Neutrophil (primary cell): ENCODE results near the gene RGS4.
"Not testable (repeated sequence)": the region's sequence is repeated elsewhere in the genome, so short reads cannot be mapped to it uniquely, and the experiment has no call there.

Experiments used
- H3K27ac ChIP-seq: fragments of 200-600 bp; sonication (generic); 2 replicates; pipeline ENCODE4 v1.5.1; 2016; ENCODE audit warnings: mild to moderate bottlenecking, moderate library complexity
- H3K27me3 ChIP-seq: fragments of 200-600 bp; sonication (generic); 2 replicates; pipeline ENCODE4 v1.6.0; 2016; ENCODE audit warnings: mild to moderate bottlenecking
- H3K36me3 ChIP-seq: fragments of 200-600 bp; sonication (generic); 2 replicates; pipeline ENCODE4 v1.5.1; 2017
- H3K4me1 ChIP-seq, 2 experiments: fragments of 200-600 bp in 1 of 2; sonication (generic) in 1 of 2; 1 replicate in 1 of 2; 2 replicates in 1 of 2; pipeline versions ENCODE4 v1.5.1 to v1.6.1; 2013 to 2016; ENCODE audit warnings: low read depth in 1 of 2, low read length in 1 of 2, mild to moderate bottlenecking in 1 of 2, moderate library complexity in 1 of 2; ENCODE audit not compliant: control insufficient read depth in 1 of 2, insufficient read depth in 1 of 2
- H3K4me3 ChIP-seq, 2 experiments: fragments of 200-600 bp in 1 of 2; sonication (generic) in 1 of 2; 1 replicate in 1 of 2; 2 replicates in 1 of 2; pipeline ENCODE4 v1.5.1; 2013 to 2016; ENCODE audit warnings: low read depth in 1 of 2, low read length in 1 of 2, mild to moderate bottlenecking in 1 of 2, moderate library complexity in 1 of 2
- H3K9me3 ChIP-seq: fragments of 200-600 bp; sonication (generic); 2 replicates; pipeline ENCODE4 v1.5.1; 2016
- CTCF ChIP-seq: fragments of 200-600 bp; sonication (generic); IDR thresholded peaks from 2 replicates; pipeline ENCODE4 v1.5.1; 2016; ENCODE audit warnings: antibody characterized with exemption

Gene RGS4

GRCh38 chr1:163083690-163084089 lies 14.5 kb downstream of the RGS4 start:
- Histone ChIP-seq H3K27me3 (no peaks in the 10 kb centered on the region), H3K4me3 (no peak overlapping the region), H3K9me3 (no peaks in the 10 kb centered on the region), H3K36me3 (no peaks in the 10 kb centered on the region), H3K4me1 (no peaks in the 10 kb centered on the region), H3K27ac (no peak overlapping the region)
- no peak for TF ChIP-seq CTCF

GRCh38 chr1:163084330-163084729 lies 15.2 kb downstream of the RGS4 start:
- no peak for TF ChIP-seq CTCF
- no peak overlapping the region for H3K4me3 ChIP-seq
- no peaks in the 10 kb centered on the region for H3K27me3 ChIP-seq
- H3K36me3 ChIP-seq = no peaks in the 10 kb centered on the region
- no peak overlapping the region for H3K27ac ChIP-seq
- H3K4me1 ChIP-seq = no peaks in the 10 kb centered on the region
- H3K9me3 ChIP-seq = no peaks in the 10 kb centered on the region

- no peaks in the 10 kb centered on the region for H3K27me3 ChIP-seq
- H3K9me3 ChIP-seq = no peaks in the 10 kb centered on the region
- no peak overlapping the region for H3K4me3 ChIP-seq
- no peak overlapping the region for H3K27ac ChIP-seq
- H3K36me3 ChIP-seq = no peaks in the 10 kb centered on the region
- no peak for TF ChIP-seq CTCF
- H3K4me1 ChIP-seq = no peaks in the 10 kb centered on the region
Measured at GRCh38 chr1:163085041-163085903, 16.1 kb downstream of the RGS4 start.

- TF ChIP-seq CTCF = no peak
- Histone ChIP-seq H3K27ac (no peak overlapping the region), H3K27me3 (no peaks in the 10 kb centered on the region), H3K9me3 (no peaks in the 10 kb centered on the region), H3K36me3 (no peaks in the 10 kb centered on the region), H3K4me3 (no peak overlapping the region), H3K4me1 (no peaks in the 10 kb centered on the region)
Measured at GRCh38 chr1:163085904-163086268, 16.7 kb downstream of the RGS4 start.

GRCh38 chr1:163089117-163089516 lies 20.0 kb downstream of the RGS4 start:
- not testable (repeated sequence) for H3K27me3 ChIP-seq, H3K27ac ChIP-seq, H3K4me1 ChIP-seq, H3K4me3 ChIP-seq, H3K36me3 ChIP-seq, H3K9me3 ChIP-seq

- Histone ChIP-seq H3K27me3 (no peaks in the 10 kb centered on the region), H3K9me3 (no peaks in the 10 kb centered on the region), H3K36me3 (no peaks in the 10 kb centered on the region), H3K4me3 (no peak overlapping the region), H3K4me1 (no peaks in the 10 kb centered on the region), H3K27ac (no peak overlapping the region)
- no peak for TF ChIP-seq CTCF
Measured at GRCh38 chr1:163090321-163090945, 21.3 kb downstream of the RGS4 start.
